Measurements from ENCODE around the gene TUBB4A.

Gene TUBB4A

DNA sequence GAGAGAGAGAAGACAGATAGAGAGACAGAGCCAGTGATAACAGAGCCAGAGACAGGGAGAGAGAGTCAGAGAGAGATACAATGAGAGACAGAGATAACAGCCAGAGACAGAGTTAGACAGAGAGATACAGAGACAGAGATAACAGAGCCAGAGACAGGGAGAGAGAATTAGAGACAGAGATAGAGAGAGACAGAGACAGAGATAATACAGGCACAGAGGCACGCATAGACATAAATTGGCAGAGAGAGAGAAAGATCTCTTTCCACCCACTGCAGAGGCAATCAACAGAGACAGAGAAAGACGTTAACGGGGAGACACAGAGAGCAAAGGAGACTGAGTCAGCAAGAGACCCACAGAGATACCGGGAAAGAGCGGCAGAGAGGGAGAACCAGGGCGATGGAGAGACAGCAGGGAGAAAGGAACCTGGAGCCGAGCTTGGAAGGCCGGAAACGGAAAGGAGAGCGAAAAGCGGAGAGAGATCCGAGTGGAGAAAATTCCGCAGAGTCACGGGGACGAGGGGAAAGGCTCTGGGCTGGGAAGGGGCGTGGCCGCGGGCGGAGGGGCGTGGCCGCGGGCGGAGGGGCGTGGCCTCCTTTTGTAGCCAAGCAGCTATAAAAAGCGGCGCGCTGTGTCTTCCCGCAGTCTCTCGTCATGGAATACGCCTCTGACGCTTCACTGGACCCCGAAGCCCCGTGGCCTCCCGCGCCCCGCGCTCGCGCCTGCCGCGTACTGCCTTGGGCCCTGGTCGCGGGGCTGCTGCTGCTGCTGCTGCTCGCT, 28.5 kb upstream of the TUBB4A start, which contains the start of gene TNFSF9:
TNFSF9 (plus strand) TSS at position 641 of the 777 bp plus-strand sequence; CDS start at position 652, 11 bp downstream.
- peaks cover 33% of the 10 kb centered on the region for H3K4me1 ChIP-seq (ENCODE audit: insufficient read depth, low read length)
- no peaks in the 10 kb centered on the region for H3K27me3 ChIP-seq (ENCODE audit: insufficient read depth, low read length, poor library complexity)
- H4K20me1 ChIP-seq (ENCODE audit: insufficient read depth, low read length) = no peaks in the 10 kb centered on the region
- H3K36me3 ChIP-seq (ENCODE audit: insufficient read depth, low read length) = peaks cover 11% of the 10 kb centered on the region
- peak within 1 kb of the TSS; percentile 82 for H3K9ac ChIP-seq (ENCODE audit: low read depth, low read length)
- no peaks in the 10 kb centered on the region for H3K9me3 ChIP-seq (ENCODE audit: insufficient read depth, low read length, severe bottlenecking)
- no peak for TF ChIP-seq EZH2 (IDR thresholded peaks at IDR 0.05; ENCODE audit: borderline replicate concordance, low read depth, low read length, severe bottlenecking)
- TF ChIP-seq, protein P1, sequence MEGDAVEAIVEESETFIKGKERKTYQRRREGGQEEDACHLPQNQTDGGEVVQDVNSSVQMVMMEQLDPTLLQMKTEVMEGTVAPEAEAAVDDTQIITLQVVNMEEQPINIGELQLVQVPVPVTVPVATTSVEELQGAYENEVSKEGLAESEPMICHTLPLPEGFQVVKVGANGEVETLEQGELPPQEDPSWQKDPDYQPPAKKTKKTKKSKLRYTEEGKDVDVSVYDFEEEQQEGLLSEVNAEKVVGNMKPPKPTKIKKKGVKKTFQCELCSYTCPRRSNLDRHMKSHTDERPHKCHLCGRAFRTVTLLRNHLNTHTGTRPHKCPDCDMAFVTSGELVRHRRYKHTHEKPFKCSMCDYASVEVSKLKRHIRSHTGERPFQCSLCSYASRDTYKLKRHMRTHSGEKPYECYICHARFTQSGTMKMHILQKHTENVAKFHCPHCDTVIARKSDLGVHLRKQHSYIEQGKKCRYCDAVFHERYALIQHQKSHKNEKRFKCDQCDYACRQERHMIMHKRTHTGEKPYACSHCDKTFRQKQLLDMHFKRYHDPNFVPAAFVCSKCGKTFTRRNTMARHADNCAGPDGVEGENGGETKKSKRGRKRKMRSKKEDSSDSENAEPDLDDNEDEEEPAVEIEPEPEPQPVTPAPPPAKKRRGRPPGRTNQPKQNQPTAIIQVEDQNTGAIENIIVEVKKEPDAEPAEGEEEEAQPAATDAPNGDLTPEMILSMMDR (IDR thresholded peaks at IDR 0.05; ENCODE audit: borderline replicate concordance, extremely low read depth, low read length, poor library complexity, severe bottlenecking) = no peak
- peaks cover 19% of the 10 kb centered on the region for H3K79me2 ChIP-seq (ENCODE audit: insufficient read depth, low read length)
- peak; percentile 86 for DNase-seq
- peak within 1 kb of the TSS; percentile 94 for H2AFZ ChIP-seq (ENCODE audit: low read depth, low read length)
- peak within 1 kb of the TSS; percentile 74 for H3K27ac ChIP-seq (ENCODE audit: low read length)
- peak within 1 kb of the TSS; percentile 44 to 66 for H3K4me3 ChIP-seq (ENCODE audit: low read depth in 1 of 2, low read length in 2 of 2)
- peak within 1 kb of the TSS; percentile 99 for H3K4me2 ChIP-seq (ENCODE audit: insufficient read depth, low read length)
- peak; percentile 77 for ATAC-seq (ENCODE audit: insufficient read depth, low read depth)

DNA sequence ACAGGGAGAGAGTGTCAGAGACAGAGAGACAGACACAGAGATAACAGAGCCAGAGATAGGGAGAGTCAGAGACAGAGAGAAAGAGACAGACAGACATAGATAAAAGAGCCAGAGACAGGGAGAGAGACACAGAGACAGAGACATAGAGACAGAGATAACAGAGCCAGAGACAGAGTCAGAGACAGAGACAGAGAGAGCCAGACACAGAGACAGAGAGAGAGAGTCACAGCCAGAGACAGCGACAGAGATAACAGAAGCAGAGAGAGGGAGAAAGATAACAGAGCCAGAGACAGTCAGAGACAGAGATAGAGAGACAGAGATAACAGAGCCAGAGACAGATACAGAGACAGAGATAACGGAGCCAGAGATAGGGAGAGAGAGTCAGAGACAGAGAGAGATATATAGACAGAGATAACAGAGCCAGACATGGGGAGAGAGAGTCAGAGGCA, 27.9 kb upstream of the TUBB4A start:
- peaks cover 32% of the 10 kb centered on the region for H3K4me1 ChIP-seq (ENCODE audit: insufficient read depth, low read length)

DNA sequence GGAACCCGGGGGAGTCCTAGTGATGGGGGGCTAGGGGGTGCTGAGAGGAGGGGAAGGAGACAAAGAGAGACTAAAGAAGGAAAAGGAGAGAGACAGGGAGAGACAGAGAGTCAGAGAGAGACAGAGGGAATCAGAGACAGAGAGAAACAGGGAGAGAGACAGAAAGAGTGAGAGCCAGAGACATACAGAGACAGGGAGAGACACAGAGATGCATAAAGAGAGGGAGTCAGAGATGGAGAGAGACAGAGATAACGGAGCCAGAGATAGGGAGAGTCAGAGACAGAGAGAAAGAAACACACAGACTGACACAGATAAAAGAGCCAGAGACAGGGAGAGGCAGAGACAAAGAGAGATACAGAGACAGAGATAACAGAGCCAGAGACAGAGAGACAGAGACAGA, 27.2 kb upstream of the TUBB4A start:
- no peak for DNase-seq
- Histone ChIP-seq H3K79me2 (ENCODE audit: insufficient read depth, low read length) (peaks cover 19% of the 10 kb centered on the region), H3K4me3 (ENCODE audit: low read depth in 1 of 2, low read length in 2 of 2) (no peak overlapping the region), H3K27ac (ENCODE audit: low read length) (no peak overlapping the region), H3K9me3 (ENCODE audit: insufficient read depth, low read length, severe bottlenecking) (no peaks in the 10 kb centered on the region), H2AFZ (ENCODE audit: low read depth, low read length) (no peak overlapping the region), H3K9ac (ENCODE audit: low read depth, low read length) (no peak overlapping the region), H4K20me1 (ENCODE audit: insufficient read depth, low read length) (no peaks in the 10 kb centered on the region), H3K27me3 (ENCODE audit: insufficient read depth, low read length, poor library complexity) (no peaks in the 10 kb centered on the region), H3K36me3 (ENCODE audit: insufficient read depth, low read length) (peaks cover under 1% of the 10 kb centered on the region), H3K4me2 (ENCODE audit: insufficient read depth, low read length) (no peak overlapping the region), H3K4me1 (ENCODE audit: insufficient read depth, low read length) (peaks cover 32% of the 10 kb centered on the region)
- no peak for ATAC-seq (ENCODE audit: insufficient read depth, low read depth)
- no peak for TF ChIP-seq EZH2 (IDR thresholded peaks at IDR 0.05; ENCODE audit: borderline replicate concordance, low read depth, low read length, severe bottlenecking)
- TF ChIP-seq, protein P1 (IDR thresholded peaks at IDR 0.05; ENCODE audit: borderline replicate concordance, extremely low read depth, low read length, poor library complexity, severe bottlenecking) = no peak

More for the DNA sequence above, 27.9 kb upstream of the TUBB4A start:
- Histone ChIP-seq H3K27ac (ENCODE audit: low read length) (peak overlapping the region; percentile 74; the same call in 1 of the 2 replicates), H3K9ac (ENCODE audit: low read depth, low read length) (peak overlapping the region; percentile 82; the same call in 1 of the 2 replicates), H3K27me3 (ENCODE audit: insufficient read depth, low read length, poor library complexity) (no peaks in the 10 kb centered on the region), H3K4me2 (ENCODE audit: insufficient read depth, low read length) (peak overlapping the region; percentile 99), H3K9me3 (ENCODE audit: insufficient read depth, low read length, severe bottlenecking) (no peaks in the 10 kb centered on the region), H3K36me3 (ENCODE audit: insufficient read depth, low read length) (peaks cover 6% of the 10 kb centered on the region), H3K79me2 (ENCODE audit: insufficient read depth, low read length) (peaks cover 19% of the 10 kb centered on the region), H4K20me1 (ENCODE audit: insufficient read depth, low read length) (no peaks in the 10 kb centered on the region), H3K4me3 (ENCODE audit: low read depth in 1 of 2, low read length in 2 of 2) (peak overlapping the region in 1 of 2 experiments; percentile 66; a peak in 2 of 4 replicates), H2AFZ (ENCODE audit: low read depth, low read length) (peak overlapping the region; percentile 94)
- ATAC-seq (ENCODE audit: insufficient read depth, low read depth) = no peak
- DNase-seq = no peak
- TF ChIP-seq, protein P1 (IDR thresholded peaks at IDR 0.05; ENCODE audit: borderline replicate concordance, extremely low read depth, low read length, poor library complexity, severe bottlenecking) = no peak
- no peak for TF ChIP-seq EZH2 (IDR thresholded peaks at IDR 0.05; ENCODE audit: borderline replicate concordance, low read depth, low read length, severe bottlenecking)

Measured in DND-41 (cell line).